GM21515 (cell line): ENCODE data around the gene LRRC17.
"Not testable (repeated sequence)": the region's sequence is repeated elsewhere in the genome, so short reads cannot be mapped to it uniquely, and the experiment has no call there.

Experiments used
- ATAC-seq: cut with Tn5 transposase; IDR thresholded peaks from one replicate; pipeline ENCODE4 v1.9.1; 2021; ENCODE audit not compliant: unreplicated experiment

LRRC17 gene

DNA sequence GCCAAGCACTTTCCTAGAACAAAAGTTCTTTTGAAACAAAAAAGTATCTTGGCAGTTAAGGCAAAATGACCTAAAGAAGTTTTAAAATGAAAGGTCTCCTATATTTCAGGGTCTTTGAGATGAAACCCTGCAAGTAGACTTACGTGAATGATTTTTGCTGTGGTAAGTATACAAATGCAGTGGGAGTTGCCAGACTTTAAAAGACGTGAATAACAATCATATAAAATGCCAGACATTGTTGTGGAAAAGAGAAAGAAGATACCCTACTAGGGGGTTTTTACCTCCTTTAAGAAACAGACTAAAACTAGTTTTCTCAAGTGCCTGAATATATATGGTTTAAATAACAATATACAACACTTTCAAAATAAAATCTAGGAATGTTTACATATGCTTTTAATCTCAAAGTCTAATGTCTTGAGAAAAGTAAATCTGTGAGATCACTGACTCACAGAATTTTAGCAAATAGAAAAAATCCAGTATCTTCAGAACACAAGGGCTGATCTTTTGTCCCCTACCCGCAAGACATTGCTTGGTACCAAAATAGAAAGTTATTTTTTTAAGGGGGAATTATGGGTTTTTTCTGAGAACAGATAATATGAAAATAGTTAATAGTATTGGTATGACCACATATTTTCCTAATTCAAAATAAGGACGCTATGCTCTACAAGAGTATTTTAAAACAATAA lies 29.5 kb downstream of the LRRC17 start:
- no peak for ATAC-seq

DNA sequence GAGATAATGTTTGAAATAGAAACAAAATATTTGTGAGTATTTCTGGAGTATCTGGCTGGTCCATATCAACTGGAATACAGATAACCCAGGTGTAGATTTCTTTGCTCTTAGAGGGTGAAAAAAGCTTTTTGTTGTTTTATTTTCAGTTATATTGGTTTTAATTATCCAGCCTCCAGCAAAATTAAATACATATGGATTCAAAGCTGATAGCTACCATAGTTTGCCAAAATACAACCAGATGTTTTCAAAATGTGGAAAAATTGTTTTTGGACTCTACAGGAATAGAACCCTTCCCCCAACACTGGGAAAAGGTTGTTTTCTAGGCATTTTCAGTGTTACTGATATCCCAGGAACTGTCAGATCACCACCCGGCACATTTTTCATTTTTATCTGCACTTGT lies 30.1 kb downstream of the LRRC17 start:
- no peak for ATAC-seq

DNA sequence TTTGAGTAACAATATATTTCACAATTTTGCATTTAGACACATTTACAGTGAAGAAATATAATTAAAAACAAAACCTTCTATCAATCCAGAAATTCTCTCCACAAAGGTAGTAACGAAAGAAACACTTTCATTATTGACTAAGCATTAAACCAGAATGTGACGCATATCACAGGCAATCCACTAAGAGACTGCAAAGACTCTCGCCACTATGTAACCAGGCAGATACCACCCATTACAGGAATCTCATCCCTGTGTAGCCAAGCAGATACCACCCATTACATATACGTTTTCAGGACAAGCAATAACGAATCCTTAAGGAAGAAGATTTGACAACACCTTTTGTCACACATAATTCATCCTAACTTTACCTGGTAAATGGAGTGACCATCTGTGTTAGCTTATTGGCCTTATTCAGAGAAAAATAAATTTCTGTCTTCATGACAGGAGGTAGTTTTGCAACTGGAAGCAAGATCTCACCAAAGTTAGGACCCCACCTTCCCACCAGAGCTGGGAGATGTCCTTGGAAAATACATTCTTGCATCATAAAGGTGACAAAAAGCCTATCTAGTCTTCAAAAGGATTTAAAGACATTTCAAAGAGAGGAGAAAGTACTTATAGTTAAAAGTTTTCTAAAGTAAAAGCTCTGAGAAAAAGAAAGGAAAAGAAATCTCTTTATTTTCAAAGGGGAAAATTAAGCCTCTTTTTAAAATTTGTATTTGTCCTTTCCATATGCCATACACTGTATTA lies 30.8 kb downstream of the LRRC17 start:
- no peak for ATAC-seq

DNA sequence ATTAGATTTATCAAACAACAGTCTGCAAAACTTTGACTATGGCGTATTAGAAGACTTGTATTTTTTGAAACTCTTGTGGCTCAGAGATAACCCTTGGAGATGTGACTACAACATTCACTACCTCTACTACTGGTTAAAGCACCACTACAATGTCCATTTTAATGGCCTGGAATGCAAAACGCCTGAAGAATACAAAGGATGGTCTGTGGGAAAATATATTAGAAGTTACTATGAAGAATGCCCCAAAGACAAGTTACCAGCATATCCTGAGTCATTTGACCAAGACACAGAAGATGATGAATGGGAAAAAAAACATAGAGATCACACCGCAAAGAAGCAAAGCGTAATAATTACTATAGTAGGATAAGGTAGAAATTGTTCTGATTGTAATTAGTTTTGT lies 31.4 kb downstream of the LRRC17 start:
- no peak for ATAC-seq

DNA sequence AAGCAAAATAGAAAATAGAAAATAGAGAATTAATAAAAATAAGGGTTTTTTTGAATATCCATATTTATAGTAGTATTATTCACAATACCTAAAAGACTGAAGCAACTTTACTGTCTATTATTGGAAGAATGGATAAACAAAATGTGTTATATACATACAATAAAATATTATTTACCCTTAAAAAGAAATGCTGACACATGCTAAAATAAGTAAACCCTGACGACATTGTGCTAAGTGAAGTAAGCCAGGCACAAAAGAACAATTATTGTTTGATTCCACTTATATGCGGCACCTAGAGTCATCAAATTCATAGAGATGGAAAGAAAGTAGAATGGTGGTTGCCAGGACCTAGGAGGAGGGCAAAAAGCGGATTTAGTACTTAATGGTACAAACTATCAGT lies 39.0 kb downstream of the LRRC17 start:
- no peak for ATAC-seq

DNA sequence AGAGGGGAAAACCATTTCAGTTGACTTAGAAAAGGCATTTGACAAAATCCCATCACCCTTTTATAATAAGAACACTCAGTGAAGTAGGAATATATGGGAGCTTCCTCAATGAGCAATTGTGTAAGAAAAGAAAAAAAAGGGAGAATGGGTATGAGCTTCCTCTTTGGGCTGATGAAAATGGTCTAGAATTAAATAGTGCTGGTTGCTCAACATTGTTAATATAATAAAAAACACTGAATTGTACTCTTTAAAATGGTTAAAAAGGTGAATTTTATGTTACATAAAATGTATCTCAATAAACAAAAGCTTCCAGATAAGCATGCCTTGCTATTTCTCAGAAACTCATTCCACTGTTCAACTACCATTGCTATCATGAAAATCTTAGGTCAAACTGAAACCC lies 40.6 kb downstream of the LRRC17 start:
- no peak for ATAC-seq

DNA sequence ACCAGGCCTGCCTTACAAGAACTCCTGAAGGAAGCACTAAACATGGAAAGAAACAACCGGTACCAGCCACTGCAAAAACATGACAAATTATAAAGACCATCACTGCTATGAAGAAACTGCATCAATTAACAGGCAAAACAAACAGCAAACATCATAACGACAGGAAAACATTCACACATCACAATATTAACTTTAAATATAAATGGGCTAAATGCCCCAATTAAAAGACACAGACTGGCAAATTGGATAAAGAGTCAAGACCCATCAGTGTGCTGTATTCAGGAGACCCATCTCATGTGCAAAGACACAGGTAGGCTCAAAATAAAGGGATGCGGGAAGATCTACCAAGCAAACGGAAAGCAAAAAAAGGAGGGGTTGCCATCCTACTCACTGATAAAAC lies 41.6 kb downstream of the LRRC17 start:
- ATAC-seq = not testable (repeated sequence)

DNA sequence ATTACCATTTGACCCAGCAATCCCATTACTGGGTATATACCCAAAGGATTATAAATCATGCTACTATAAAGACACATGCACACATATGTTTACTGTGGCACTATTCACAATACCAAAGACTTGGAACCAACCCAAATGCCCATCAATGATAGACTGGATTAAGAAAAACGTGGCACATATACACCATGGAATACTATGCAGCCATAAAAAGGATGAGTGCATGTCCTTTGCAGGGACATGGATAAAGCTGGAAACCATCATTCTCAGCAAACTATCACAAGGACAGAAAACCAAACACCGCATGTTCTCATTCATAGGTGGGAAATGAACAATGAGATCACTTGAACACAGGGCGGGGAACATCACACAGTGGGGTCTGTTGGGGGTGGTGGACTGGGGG lies 45.2 kb downstream of the LRRC17 start:
- ATAC-seq = not testable (repeated sequence)

DNA sequence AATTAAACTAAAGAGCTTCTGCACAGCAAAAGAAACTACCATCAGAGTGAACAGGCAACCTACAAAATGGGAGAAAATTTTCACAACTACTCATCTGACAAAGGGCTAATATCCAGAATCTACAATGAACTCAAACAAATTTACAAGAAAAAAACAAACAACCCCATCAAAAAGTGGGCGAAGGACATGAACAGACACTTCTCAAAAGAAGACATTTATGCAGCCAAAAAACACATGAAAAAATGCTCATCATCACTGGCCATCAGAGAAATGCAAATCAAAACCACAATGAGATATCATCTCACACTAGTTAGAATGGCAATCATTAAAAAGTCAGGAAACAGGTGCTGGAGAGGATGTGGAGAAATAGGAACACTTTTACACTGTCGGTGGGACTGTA lies 49.2 kb downstream of the LRRC17 start:
- not testable (repeated sequence) for ATAC-seq

DNA sequence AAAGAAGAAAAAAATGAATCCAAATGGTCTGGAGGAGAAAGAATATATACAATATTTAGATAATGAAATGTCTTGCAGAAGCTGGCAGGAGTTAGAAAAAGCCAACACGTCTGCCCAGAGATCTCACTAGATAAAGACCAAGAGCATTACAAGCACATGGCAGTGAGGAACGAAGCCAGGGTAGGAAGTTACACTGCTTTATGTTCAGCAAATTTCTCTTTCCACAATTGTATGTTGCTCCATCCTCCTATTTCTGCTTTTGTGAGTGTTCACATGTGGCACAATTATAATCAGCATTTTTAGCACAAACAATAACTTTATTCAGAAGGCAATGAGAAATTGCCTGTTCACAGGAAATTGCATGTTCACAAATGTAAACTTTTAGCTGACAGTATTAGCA lies 53.7 kb downstream of the LRRC17 start:
- ATAC-seq = no peak

DNA sequence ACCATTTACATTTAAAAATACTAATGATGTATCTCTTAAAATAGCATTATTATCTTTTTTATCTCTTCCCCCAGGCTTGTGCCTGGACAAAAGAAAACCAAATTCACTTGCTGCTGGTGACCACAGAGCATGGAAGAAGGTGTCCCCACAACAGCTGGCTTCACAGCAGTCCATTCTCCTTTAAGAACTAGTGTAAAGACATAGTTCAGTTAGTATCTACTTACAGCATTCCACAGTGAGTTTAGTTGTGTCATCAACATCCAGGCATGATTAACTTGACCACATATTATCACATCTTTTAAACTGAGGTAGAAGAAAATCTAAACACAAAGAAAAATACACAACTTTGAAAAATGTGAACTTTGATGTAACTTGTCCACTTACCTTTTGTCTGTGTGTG lies 55.0 kb downstream of the LRRC17 start:
- no peak for ATAC-seq

DNA sequence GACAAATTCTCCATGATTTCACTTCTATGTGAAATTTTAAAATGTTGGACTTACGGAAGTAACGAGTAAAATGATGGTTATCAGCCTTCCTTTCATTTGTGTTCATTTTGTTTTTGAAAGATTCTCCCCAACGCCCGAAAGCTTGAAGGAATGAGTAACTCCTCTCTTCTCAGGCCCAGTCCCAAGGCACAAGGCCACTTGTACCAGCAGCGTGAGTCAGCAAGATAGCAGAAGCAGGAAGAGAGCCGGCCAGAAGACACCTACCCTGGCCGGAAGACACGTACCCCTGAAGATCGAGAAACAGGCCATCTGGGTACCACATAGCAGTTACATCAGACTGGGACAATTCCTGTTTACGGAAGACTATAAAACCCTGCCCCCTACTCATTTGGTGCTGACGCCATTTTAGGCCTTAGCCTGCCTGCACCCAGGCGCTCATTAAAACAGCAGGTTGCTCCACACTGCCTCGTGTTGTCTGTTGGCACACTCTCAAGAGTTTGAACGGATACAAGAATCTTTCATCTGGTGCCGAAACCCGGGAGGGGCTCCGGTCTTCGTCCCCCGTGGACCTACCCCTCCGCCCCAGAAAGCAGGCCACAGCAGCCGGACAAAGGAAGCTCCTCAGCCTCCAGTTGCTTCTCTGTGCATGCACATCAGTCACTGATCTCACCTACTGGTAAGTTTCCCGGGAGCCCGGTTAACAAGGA lies 60.4 kb downstream of the LRRC17 start:
- ATAC-seq = no peak

DNA sequence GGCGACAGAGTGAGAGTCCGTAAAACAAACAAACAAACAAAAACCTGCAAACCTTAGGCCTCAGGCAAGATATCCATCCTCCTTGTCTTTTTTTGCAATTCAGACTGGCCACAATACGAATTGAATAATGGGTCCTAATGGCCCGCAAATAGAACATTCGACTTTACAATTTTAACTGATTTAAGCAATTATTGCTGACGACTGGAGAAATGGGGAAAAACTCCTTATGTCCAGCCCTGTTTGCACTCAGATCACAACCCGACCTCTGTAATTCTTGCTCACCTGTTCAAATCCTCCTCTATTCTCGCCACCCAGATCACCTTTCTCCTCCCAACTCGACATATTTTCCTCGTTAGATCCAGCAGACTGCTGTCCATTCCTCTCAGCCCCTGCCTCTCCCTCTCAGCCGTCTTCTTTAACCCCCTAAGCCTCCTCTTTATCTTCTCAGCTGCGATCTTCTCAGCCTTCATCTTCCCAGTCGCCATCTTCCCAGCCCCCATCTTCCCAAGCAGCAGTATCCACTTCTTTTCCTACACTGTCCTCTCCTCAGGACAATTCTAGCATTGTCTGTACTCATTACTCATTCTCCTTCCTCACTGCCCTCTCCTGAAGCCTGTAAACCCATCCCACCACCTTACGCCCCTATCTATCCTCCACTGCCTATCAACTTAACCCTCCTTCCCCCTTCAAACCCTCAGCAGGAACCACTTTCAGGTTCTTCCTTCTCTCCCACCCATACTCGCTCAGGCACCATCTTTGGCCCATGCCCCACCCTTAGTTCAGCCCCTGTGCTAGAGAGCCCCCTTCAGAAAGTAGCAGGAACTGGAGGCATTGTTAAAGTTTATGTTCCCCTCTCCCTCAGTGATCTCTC lies 61.8 kb downstream of the LRRC17 start:
- ATAC-seq = no peak

DNA sequence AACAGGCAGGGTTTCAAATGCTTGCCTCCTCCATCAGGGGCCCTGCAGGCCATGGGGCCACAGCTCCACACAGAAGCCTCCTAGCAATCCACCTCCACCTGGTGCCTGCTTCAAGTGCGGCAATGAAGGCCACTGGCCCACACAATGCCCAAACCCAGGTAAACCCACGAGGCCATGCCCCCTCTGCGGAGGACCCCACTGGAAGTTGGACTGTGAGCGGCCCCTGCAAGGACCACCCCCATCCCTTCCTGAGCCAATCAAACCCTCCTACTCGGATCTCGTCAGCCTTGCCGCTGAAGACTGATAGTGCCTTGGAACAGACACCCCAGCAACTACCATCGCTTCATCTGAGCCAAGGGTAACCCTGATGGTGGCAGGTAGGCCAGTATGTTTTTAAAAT lies 63.1 kb downstream of the LRRC17 start:
- no peak for ATAC-seq

DNA sequence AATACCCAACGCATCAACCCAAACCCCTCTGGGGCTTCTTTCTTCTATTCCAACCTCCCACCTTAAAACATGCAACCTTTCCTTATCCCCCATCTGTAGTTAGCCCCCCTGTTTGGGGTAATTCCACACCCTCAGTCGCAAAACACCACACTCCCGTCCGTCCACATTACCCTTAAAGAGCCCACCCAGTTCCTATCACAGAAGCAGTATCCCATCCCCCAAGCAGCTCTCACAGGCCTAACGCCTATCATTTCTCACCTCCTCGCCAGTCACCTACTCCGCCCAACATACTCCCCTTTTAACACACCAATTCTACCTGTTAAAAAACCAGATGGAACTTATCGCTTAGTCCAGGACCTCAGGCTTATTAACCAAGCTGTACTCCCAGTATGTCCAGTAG lies 63.7 kb downstream of the LRRC17 start:
- no peak for ATAC-seq

DNA sequence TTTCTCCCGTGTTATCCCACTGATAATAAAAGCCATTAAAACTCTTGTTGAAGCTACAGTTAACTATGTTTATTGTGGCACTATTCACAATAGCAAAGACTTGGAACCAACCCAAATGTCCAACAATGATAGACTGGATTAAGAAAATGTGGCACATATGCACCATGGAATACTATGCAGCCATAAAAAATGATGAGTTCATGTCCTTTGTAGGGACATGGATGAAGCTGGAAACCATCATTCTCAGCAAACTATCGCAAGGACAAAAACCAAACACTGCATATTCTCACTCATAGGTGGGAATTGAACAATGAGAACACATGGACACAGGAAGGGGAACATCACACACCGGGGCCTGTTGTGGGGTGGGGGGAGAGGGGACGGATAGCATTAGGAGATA lies 64.8 kb downstream of the LRRC17 start:
- ATAC-seq = not testable (repeated sequence)

DNA sequence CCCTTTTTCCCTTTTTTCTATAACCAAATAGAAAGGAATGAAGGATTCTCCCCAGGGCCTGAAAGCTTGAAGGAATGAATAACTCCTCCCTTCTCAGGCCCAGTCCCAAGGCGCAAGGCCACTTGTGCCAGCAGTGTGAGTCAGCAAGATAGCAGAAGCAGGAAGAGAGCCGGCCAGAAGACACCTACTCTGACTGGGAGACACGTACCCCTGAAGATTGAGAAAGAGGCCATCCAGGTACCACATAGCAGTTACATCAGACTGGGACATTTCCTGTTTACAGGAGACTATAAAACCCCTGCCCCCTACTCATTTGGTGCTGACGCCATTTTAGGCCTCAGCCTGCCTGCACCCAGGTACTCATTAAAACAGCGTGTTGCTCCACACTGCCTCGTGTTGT lies 65.5 kb downstream of the LRRC17 start:
- ATAC-seq = no peak

DNA sequence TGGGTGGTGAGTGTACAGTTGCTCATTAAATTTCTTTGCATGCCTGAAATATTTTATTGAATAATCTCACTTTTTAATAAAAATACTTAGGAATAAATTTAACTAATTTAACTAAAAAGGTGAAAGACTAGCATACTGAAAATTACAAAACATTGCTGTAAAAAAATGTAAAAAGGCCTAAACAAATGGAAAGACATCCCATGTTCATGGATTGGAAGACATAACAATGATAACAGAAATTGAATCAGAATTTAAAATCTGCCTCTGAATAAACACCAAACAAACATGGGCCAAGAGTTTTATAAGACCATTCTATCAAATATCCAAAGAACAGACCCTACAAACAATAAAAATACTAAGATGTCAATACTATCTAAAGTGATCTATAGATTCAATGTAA lies 66.9 kb downstream of the LRRC17 start:
- no peak for ATAC-seq

DNA sequence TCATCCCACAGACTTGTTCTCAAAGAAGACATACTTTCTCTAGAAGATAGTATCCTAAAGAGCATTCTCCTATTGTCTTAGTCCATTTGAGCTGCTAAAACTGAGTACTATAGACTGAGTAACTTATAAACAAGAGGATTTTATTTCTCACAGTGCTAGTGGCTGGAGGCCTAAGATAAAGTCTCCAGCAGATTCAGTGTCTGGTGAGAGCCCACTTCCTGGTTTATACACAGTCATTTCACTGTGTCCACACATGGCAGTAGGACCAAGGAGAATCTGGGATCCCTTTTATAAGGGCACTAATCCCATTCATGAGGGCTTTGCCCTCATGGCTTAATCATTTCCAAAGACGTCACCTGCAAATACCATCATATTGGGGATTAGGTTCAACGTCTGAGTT lies 68.7 kb downstream of the LRRC17 start:
- ATAC-seq = no peak

DNA sequence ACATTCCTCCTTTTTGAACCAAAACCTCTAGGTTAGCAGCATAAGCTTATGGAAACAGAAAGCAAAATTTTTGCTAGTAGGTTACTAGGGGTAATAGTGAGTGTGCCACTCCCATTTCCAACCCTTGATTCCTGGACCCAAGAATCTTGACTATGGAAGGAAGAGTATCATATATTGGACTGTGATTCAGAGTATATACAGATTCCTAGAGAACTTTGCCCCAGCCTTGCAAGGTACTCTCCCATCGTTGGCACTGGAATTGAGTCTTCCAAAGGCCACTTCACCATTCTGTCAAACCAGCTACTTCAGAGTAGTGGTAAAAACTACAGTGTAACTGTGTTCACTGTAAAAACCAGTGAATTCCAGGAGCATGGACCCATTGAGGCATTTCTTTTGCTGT lies 69.4 kb downstream of the LRRC17 start:
- no peak for ATAC-seq

DNA sequence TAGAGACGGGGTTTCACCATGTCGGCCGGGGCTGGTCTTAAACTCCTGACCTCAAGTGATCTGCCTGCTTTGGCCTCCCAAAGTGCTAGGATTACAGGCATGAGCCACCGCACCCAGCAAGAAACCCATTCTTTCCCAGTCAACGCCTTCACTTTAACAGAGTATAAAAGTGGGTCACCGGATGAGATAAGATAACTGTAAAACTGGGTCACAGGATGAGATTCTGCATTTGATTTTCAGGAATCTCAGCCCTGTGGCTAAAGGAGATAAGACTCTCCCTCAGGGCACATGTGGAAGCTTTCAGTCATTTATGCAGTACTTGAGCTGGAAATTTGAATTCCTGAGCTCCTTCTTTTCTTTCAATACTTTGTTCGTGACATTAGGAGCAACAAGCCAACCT lies 70.8 kb downstream of the LRRC17 start:
- no peak for ATAC-seq
